Measurements from ENCODE around the gene DNAH12. TPM values are rescaled to one million over a fixed set of nuclear protein-coding genes. Genes with fewer than 3 reads are reported as not detected.
A peak's percentile ranks its signal among the peaks of the same experiment; 100 is the strongest.
"Not testable (repeated sequence)": the region's sequence is repeated elsewhere in the genome, so short reads cannot be mapped to it uniquely, and the experiment has no call there.

DNAH12 gene
- total RNA-seq, 2 experiments from 2014 or later, result 0.05 TPM; not detected in 1

DNA sequence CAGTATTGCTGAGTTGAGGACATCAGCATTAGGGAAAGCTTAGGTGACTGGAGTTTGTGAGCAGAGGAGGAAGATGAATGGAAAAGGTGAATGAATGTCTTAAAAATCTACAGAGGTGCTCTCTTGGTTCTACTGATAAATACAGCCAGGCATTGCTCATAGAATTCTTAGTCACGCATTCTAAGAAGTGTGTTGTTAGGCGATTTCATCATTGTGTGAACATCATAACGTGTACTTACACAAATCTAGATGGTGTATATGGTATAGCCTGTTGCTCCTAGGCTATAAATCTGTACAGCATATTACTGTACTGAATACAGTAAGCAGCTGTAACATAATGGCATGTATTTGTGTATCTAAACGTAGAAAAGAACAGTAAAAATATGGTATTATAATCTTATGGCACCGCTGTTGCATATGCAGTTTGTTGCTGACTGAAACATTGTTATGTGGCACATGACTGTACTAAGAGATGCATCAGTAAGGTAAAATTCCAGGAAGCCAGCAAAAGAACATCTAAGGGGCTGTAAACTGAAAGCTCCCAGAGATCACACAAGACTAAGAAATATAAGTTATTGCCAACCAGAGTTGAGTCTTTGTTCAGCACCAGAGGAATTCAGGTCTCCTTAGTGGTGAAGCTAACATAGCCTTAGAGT is 208.7 kb downstream of the DNAH12 start:
- H3K36me3 Mint-ChIP-seq (ENCODE audit: low read depth), result no peaks in the 10 kb centered on the region
- DNase-seq, result no peak
- H3K4me1 Mint-ChIP-seq (ENCODE audit: low read depth), result no peaks in the 10 kb centered on the region
- H3K9me3 Mint-ChIP-seq, result no peaks in the 10 kb centered on the region
- CTCF ChIA-PET, result interaction anchor here (0.6 kb wide), 1 partner anchor 166 kb away, joined by 4 read pairs; no protein-coding TSS in a partner anchor
- no peak overlapping the region for H3K4me3 Mint-ChIP-seq
- intact Hi-C loops (cut with micrococcal nuclease), result no loop called here
- no peaks in the 10 kb centered on the region for H3K27me3 Mint-ChIP-seq (ENCODE audit: low read depth)
- H3K27ac Mint-ChIP-seq, result no peak overlapping the region

DNA sequence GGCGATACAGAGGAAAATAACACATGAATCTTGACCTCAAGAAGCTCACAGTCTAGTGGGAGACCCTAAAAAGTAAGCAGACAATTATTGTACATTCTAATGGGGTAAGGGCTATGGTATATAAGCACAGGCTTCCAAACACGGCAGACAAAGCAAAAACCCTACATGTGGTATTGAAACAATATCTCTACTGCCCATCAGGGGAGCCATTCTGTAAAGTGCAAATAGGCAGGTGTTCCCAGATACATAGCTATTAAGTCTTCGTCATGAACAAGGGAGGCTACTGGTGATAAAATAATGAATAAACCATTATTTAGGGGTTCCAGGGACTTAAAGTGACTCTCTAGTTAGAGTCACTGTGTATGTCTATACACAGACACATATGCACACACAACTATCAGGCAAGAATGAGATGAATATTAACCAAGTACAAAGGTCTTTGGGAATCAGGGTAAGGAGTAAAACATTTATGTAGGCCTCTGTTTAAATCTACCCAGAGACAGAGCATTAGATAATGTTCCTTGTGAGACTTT is 213.0 kb downstream of the DNAH12 start:
- H3K9me3 Mint-ChIP-seq, result peaks cover 2% of the 10 kb centered on the region
- no peak overlapping the region for H3K27ac Mint-ChIP-seq
- DNase-seq, result no peak
- H3K36me3 Mint-ChIP-seq (ENCODE audit: low read depth), result no peaks in the 10 kb centered on the region
- H3K4me1 Mint-ChIP-seq (ENCODE audit: low read depth), result no peaks in the 10 kb centered on the region
- H3K27me3 Mint-ChIP-seq (ENCODE audit: low read depth), result no peaks in the 10 kb centered on the region
- intact Hi-C loops (cut with micrococcal nuclease), result no loop called here
- CTCF ChIA-PET, result interaction anchor here (0.5 kb wide), 1 partner anchor 104 kb away, joined by 3 read pairs; no protein-coding TSS in a partner anchor
- H3K4me3 Mint-ChIP-seq, result no peak overlapping the region

DNA sequence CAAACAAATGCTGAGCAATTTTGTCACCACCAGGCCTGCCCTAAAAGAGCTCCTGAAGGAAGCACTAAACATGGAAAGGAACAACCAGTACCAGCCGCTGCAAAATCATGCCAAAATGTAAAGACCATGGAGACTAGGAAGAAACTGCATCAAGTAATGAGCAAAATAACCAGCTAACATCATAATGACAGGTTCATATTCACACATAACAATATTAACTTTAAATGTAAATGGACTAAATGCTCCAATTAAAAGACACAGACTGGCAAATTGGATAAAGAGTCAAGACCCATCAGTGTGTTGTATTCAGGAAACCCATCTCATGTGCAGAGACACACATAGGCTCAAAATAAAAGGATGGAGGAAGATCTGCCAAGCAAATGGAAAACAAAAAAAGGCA is 217.6 kb downstream of the DNAH12 start:
- H3K27ac Mint-ChIP-seq; intact Hi-C loops (cut with micrococcal nuclease); H3K27me3 Mint-ChIP-seq (ENCODE audit: low read depth); H3K36me3 Mint-ChIP-seq (ENCODE audit: low read depth); H3K4me1 Mint-ChIP-seq (ENCODE audit: low read depth); H3K4me3 Mint-ChIP-seq; CTCF ChIA-PET; H3K9me3 Mint-ChIP-seq; DNase-seq: not testable (repeated sequence)

GRCh38 chr3:57314204-57314603 is 229.9 kb downstream of the DNAH12 start:
- Mint-ChIP-seq H3K4me3 (no peak overlapping the region), H3K36me3 (ENCODE audit: low read depth) (no peaks in the 10 kb centered on the region), H3K27ac (no peak overlapping the region), H3K27me3 (ENCODE audit: low read depth) (peaks cover 20% of the 10 kb centered on the region), H3K4me1 (ENCODE audit: low read depth) (no peaks in the 10 kb centered on the region), H3K9me3 (peaks cover under 1% of the 10 kb centered on the region)
- DNase-seq, result no peak
- intact Hi-C loops (cut with micrococcal nuclease), result no loop called here
- CTCF ChIA-PET, result interaction anchor here (0.7 kb wide), 1 partner anchor 412 kb away, joined by 3 read pairs; no protein-coding TSS in a partner anchor

- no peaks in the 10 kb centered on the region for H3K36me3 Mint-ChIP-seq (ENCODE audit: low read depth)
- CTCF ChIA-PET, result no interaction called here
- no peak for DNase-seq
- H3K9me3 Mint-ChIP-seq, result no peaks in the 10 kb centered on the region
- H3K27ac Mint-ChIP-seq, result no peak overlapping the region
- H3K4me3 Mint-ChIP-seq, result no peak overlapping the region
- H3K4me1 Mint-ChIP-seq (ENCODE audit: low read depth), result no peaks in the 10 kb centered on the region
- peaks cover 4% of the 10 kb centered on the region for H3K27me3 Mint-ChIP-seq (ENCODE audit: low read depth)
- intact Hi-C loops (cut with micrococcal nuclease), result no loop called here
Observed at GRCh38 chr3:57309769-57310360, 234.3 kb downstream of the DNAH12 start.

GRCh38 chr3:57303520-57303919 is 240.6 kb downstream of the DNAH12 start:
- CTCF ChIA-PET, H3K4me3 Mint-ChIP-seq: not testable (repeated sequence)

GRCh38 chr3:57298041-57298440 is 246.1 kb downstream of the DNAH12 start:
- CTCF ChIA-PET, result interaction anchor here (0.6 kb wide), 1 partner anchor 661 kb away, joined by 3 read pairs; no protein-coding TSS in a partner anchor
- peak; percentile 23 for DNase-seq
- H3K27me3 Mint-ChIP-seq (ENCODE audit: low read depth), result peaks cover 7% of the 10 kb centered on the region
- H3K4me1 Mint-ChIP-seq (ENCODE audit: low read depth), result no peaks in the 10 kb centered on the region
- no peaks in the 10 kb centered on the region for H3K36me3 Mint-ChIP-seq (ENCODE audit: low read depth)
- H3K27ac Mint-ChIP-seq, result no peak overlapping the region
- intact Hi-C loops (cut with micrococcal nuclease), result no loop called here
- no peaks in the 10 kb centered on the region for H3K9me3 Mint-ChIP-seq
- H3K4me3 Mint-ChIP-seq, result no peak overlapping the region

More at GRCh38 chr3:57303520-57303919, 240.6 kb downstream of the DNAH12 start:
- H3K27me3 Mint-ChIP-seq (ENCODE audit: low read depth); H3K4me1 Mint-ChIP-seq (ENCODE audit: low read depth); H3K27ac Mint-ChIP-seq; intact Hi-C loops (cut with micrococcal nuclease); H3K9me3 Mint-ChIP-seq; DNase-seq; H3K36me3 Mint-ChIP-seq (ENCODE audit: low read depth): not testable (repeated sequence)

- CTCF ChIA-PET, result no interaction called here
- H3K4me1 Mint-ChIP-seq (ENCODE audit: low read depth), result no peaks in the 10 kb centered on the region
- no peak for DNase-seq
- H3K27ac Mint-ChIP-seq, result no peak overlapping the region
- H3K4me3 Mint-ChIP-seq, result no peak overlapping the region
- H3K27me3 Mint-ChIP-seq (ENCODE audit: low read depth), result peaks cover 3% of the 10 kb centered on the region
- intact Hi-C loops (cut with micrococcal nuclease), result no loop called here
- no peaks in the 10 kb centered on the region for H3K36me3 Mint-ChIP-seq (ENCODE audit: low read depth)
- no peaks in the 10 kb centered on the region for H3K9me3 Mint-ChIP-seq
Observed at GRCh38 chr3:57292897-57293526, 251.1 kb downstream of the DNAH12 start.

DNA sequence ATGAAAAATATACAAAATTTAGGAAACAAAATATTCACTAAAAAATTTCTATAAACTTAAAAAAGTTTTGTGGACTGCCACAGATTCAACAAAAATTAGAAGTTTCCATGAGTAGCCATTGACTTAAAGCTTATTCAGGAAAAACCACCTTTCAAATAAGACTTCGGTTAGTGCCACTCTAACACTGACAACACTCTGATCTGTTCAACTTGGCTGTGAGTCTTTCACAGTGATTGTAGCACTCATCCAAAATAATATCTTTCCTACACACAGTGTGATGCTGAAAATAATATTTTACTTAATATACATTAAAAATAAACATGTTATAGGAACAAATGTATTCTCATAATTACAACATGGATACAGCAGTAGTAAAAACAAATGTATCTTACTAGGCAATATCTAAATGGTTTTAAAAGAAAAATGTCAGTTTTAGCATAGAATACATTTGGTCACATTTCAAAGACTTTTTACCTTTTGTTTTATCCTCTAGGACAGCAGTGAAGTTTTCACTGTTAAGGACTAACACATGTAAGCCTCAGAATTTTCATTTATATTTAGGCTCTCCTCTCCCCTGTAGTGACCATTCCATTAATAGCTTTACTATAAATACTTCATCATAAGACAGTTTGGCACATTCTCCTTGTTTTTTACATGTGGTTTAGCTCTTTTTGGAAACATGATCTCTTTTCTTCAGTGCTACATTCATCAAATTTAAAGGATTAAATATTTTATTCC is 251.8 kb downstream of the DNAH12 start, which contains the start of gene ASB14:
Gene ASB14, minus strand, starts transcription at position 527 of the 738 bp plus-strand sequence. CDS start 652 bp downstream, outside the sequence.
- peaks cover 3% of the 10 kb centered on the region for H3K27me3 Mint-ChIP-seq (ENCODE audit: low read depth)
- no peaks in the 10 kb centered on the region for H3K9me3 Mint-ChIP-seq
- H3K4me1 Mint-ChIP-seq (ENCODE audit: low read depth), result no peaks in the 10 kb centered on the region
- CTCF ChIA-PET, result no interaction called here
- H3K36me3 Mint-ChIP-seq (ENCODE audit: low read depth), result peaks cover under 1% of the 10 kb centered on the region
- H3K4me3 Mint-ChIP-seq, result no peak within 1 kb of the TSS
- no peak within 1 kb of the TSS for H3K27ac Mint-ChIP-seq
- DNase-seq, result no peak
- intact Hi-C loops (cut with micrococcal nuclease), result no loop called here

DNA sequence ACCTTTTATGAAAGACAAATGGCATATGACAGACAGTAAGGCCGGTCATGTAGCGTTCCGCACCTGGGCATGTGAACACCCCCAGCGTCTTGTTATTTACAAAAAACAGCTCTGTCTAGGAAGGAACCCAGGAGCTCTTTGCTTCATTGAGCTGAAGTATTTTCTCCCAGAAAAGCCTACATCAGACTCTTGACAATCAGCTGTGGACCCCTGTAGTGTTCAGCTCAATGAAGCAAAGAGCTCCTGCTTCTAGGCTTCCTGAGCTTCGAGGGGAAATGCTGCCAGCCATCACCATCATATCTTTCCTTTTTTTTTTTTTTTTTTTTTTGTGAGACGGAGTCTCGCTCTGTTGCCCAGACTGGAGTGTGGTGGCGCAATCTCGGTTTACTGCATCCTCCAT is 255.7 kb downstream of the DNAH12 start:
- no peak overlapping the region for H3K4me3 Mint-ChIP-seq
- H3K4me1 Mint-ChIP-seq (ENCODE audit: low read depth), result no peaks in the 10 kb centered on the region
- peaks cover 2% of the 10 kb centered on the region for H3K36me3 Mint-ChIP-seq (ENCODE audit: low read depth)
- no peak for DNase-seq
- CTCF ChIA-PET, result interaction anchor here (0.6 kb wide), 1 partner anchor 534 kb away, joined by 3 read pairs; no protein-coding TSS in a partner anchor
- no peaks in the 10 kb centered on the region for H3K9me3 Mint-ChIP-seq
- H3K27me3 Mint-ChIP-seq (ENCODE audit: low read depth), result no peaks in the 10 kb centered on the region
- H3K27ac Mint-ChIP-seq, result no peak overlapping the region
- intact Hi-C loops (cut with micrococcal nuclease), result no loop called here

DNA sequence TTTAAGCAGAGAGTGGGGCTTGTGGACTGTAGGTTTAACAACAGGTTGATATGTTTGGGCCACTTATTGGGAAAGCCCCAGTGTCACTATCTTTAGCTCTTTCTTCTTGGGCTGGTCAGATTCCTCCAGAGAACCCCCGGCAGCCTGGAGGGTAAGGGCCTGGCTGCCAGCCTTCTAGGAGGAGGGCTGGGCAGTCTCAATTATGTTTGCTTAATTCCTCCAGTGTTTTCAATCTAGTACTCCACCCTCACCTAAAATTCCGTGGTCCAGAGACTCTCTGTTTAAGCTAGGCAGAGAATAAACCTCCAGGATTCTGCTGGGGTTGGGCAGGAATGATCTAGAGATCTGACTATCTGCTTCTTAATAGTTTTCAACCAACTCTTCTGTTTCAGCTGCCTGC is 256.9 kb downstream of the DNAH12 start:
- H3K4me1 Mint-ChIP-seq (ENCODE audit: low read depth), result no peaks in the 10 kb centered on the region
- no peak overlapping the region for H3K4me3 Mint-ChIP-seq
- CTCF ChIA-PET, result interaction anchor here (0.6 kb wide), 1 partner anchor 120 kb away, joined by 4 read pairs; no protein-coding TSS in a partner anchor
- H3K27me3 Mint-ChIP-seq (ENCODE audit: low read depth), result no peaks in the 10 kb centered on the region
- DNase-seq, result no peak
- no peaks in the 10 kb centered on the region for H3K9me3 Mint-ChIP-seq
- intact Hi-C loops (cut with micrococcal nuclease), result no loop called here
- H3K27ac Mint-ChIP-seq, result no peak overlapping the region
- H3K36me3 Mint-ChIP-seq (ENCODE audit: low read depth), result peaks cover 2% of the 10 kb centered on the region

- no peak for DNase-seq
- Mint-ChIP-seq H3K27me3 (ENCODE audit: low read depth) (no peaks in the 10 kb centered on the region), H3K36me3 (ENCODE audit: low read depth) (peaks cover 5% of the 10 kb centered on the region), H3K9me3 (peaks cover 3% of the 10 kb centered on the region), H3K4me3 (no peak overlapping the region), H3K27ac (no peak overlapping the region), H3K4me1 (ENCODE audit: low read depth) (no peaks in the 10 kb centered on the region)
- intact Hi-C loops (cut with micrococcal nuclease), result no loop called here
- CTCF ChIA-PET, result no interaction called here
Observed at GRCh38 chr3:57283334-57283733, 260.8 kb downstream of the DNAH12 start.

All from activated naive CD4-positive, alpha-beta T cell treated with anti-CD3 and anti-CD28 coated beads for 36 hours (primary cell).